ENCODE results near the gene NT5C3B.

NT5C3B gene

GRCh38 chr17:41806685-41807445 is 29.2 kb downstream of the NT5C3B start:
- no peak for DNase-seq

- DNase-seq, result no peak
Observed at GRCh38 chr17:41803049-41804020, 32.7 kb downstream of the NT5C3B start.

GRCh38 chr17:41801374-41802271 is 34.4 kb downstream of the NT5C3B start:
- peak; percentile 80 for DNase-seq

DNA sequence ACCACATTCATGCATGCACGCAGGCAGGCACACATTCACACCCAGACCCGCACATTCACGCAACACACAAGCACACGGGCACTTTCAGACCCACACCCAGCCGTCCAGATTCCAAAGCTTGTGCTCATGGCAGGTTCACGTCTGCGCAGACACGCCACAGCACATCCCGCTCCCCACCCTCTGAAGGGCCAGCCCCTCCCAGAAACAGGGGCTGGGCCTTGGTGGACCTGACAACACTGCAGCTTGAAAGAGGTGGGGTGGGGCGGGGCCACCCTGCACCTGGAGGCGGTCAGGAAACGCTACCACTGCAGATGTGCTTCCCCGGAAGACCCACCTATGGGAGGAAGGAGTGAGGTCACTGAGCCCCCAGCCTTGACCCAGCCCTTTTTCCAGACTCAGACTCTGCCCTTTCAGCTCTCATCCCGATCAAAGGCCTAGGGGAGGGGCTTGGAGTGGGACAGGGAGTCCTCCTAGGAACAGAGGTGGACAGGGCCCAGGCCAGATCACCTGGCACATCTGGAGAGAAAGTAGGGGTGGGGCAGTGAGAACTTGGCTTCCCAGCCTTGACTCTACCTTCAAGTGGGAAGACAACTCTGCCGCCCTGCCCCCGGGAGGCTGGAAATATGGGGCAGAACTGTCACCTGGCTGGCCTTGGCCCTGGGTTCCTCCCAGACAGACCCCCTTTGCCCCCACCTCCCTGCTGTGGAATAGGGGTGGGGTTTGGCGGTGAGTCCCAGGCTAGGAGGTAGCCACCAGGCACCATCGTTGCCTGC is 35.2 kb downstream of the NT5C3B start:
- no peak for DNase-seq

GRCh38 chr17:41799366-41799765 is 36.7 kb downstream of the NT5C3B start:
- no peak for DNase-seq

- DNase-seq, result no peak
Observed at GRCh38 chr17:41797377-41797776, 38.7 kb downstream of the NT5C3B start.

GRCh38 chr17:41796121-41796895 is 39.7 kb downstream of the NT5C3B start:
- DNase-seq, result no peak

DNA sequence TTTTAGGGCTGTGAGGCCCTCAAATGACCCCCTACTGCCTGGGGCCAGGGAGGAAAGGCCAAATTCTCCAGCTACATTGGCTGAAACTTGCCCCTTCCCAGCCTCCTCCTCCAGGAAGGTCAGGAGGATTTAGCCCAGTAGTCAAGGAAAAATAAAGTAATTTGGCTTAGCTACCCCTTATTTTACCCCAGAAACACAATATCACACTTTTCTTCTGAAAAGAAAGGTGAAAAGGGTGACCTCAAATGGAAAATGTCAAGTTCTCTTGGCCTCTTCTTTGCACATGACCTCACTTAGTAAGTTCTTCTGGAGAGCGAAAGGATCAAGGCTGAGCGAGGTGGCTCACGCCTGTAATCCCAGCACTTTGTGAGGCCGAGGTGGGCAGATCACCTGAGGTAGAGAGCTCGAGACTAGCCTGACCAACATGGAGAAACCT is 41.5 kb downstream of the NT5C3B start:
- no peak for DNase-seq

DNA sequence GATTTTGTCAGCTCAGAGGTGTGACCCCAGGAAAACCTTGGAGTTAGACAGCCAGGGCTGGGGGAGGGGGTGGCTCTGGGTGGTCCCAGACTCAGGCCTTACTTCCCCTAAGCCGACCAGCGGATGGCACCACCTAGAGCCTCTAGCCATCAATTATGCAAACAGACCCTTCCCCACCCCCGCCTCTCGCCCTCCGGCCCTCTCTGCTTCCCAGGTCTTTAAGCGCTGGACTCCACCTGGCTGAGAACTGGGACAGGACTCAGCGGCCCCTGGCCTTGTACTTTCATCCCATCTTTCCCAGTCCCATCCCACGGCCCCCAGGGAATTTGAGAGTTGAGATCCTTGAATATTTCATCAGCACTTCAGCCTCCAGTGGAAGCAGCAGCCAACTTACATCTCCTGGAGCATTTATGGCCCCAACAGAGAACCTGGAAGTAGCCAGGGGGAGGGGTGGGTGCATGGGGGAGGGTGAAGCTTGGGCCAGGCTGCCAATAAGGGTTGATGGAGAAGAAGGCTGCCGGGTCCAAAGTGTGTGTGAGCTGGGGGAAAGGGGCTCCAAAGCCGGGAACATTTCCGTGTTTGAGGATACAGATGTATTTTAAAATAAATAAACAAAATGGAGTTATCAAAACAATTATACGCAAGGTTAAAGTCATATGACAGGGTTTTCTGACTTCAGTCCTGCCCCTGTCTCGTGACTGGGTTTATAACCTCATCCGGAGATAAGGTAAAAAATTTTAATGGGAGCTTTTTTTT is 42.1 kb downstream of the NT5C3B start:
- DNase-seq, result no peak

- DNase-seq, result no peak
Observed at GRCh38 chr17:41792845-41793783, 42.9 kb downstream of the NT5C3B start.

DNA sequence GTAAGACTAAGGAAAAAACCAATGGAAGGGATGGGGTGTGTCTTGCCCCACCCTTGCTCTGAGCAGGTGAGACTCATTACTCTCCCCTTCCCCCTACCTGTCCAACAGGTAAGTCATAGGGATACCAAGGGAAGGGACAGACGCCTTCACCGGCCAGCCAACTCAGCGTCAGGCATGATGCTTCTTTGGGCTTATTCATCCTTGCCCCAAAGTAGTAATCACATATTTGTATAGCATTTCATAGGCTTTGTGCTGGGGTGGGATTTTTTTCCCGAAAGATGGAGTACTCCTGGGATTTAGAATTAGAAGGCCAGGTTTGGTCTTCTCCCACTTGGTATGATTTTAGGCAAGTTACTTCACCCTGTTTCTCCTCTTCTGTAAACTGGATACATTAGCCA is 49.0 kb downstream of the NT5C3B start:
- DNase-seq, result no peak

GRCh38 chr17:41786227-41787020 is 49.6 kb downstream of the NT5C3B start, which contains the start of gene JUP:
TSS of gene JUP (minus strand) at chr17:41786711. CDS start at chr17:41771854, 14,857 bp downstream.
- DNase-seq, result peak; percentile 99

GRCh38 chr17:41785859-41786226 is 50.2 kb downstream of the NT5C3B start:
- peak; percentile 30 for DNase-seq

DNA sequence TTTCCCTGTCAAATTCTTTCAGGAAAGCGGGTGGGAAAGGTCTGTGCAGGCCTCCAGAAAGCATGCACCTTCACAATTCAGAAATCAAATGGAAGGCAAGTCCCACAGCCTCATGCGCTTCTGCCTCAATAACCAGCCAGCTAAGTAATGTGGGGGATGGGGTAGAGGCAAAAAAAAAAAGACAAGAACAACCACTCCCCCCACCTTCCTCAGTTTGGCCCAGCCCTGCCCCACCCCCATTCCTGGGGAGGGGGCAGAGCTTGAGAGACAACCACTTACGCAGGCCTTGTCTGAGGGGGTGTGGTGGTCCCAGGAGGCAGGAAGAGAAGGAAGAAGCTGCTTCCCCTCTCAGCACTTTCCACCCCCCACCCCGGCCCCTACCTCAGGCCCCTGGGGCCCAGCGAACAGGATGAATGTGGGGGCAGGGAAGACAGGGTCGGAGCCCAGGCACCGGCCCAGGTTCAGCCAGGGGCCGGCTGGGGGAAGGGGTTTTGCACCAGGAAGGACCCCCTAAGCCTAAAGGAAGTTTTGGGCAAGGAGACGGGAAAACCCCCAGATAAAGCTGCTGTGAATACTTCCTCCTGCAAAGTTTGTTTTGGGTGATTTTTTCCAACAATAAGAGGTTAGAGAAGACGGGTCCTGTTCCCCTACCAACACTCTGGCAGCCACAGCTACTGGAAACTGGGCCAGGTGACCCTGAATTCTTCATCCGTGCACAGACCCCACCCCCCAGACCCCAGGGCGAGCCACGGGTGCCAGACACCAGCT is 50.8 kb downstream of the NT5C3B start:
- DNase-seq, result no peak

- no peak for DNase-seq
Observed at GRCh38 chr17:41784207-41784744, 51.8 kb downstream of the NT5C3B start.

DNA sequence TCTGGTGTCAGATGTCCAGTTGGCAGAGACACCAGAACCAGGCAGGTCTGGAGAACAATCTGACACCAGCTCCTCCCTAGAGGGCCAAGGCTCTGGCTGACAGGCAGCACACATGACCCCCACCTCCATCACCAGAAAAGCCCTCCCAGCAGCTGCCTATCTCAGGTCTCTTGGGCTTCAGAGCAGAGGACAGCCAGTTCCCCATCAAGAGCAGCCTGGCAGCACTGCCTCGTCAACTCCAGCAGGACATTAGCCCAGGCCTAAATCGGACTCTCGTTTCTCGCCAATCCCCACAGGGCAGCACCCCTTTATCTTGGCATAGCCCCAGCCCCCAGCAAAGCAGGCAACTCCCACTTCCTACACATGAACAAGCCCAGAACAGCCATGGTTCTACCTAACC is 53.9 kb downstream of the NT5C3B start:
- no peak for DNase-seq

Data from NCI-H2029 (cell line).